WTC11 (cell line): ENCODE measurements around the gene XPOT. TPM values are rescaled to one million over a fixed set of nuclear protein-coding genes. Genes with fewer than 3 reads are reported as not detected.
A peak's percentile ranks its signal among the peaks of the same experiment; 100 is the strongest.

Source experiments
- ATAC-seq: fragments of 200-7000 bp; cut with Tn5 transposase; 2 replicates; pipeline ENCODE4 v1.10.0; 2021; ENCODE audit warnings: mild to moderate bottlenecking, moderate library complexity
- CTCF ChIA-PET: fragments of 300-600 bp; sonication (Branson Sonifier 250); formaldehyde crosslinking; loops from one replicate; lab custom pipeline; 2021; ENCODE audit warnings: antibody characterized with exemption; lab: Charles Lee
- POLR2A ChIA-PET: fragments of 350-600 bp; sonication (Branson Sonifier 250); formaldehyde crosslinking; loops from one replicate; lab custom pipeline; 2021; ENCODE audit warnings: antibody characterized with exemption; lab: Charles Lee
- DNase-seq: peaks from one replicate; pipeline ENCODE4 v3.0.0; 2021; ENCODE audit warnings: low spot score
- H3K27ac Mint-ChIP-seq: 2 replicates; pipeline ENCODE4 v1.8.0; 2021; ENCODE audit warnings: mixed read lengths
- H3K27me3 Mint-ChIP-seq: 2 replicates; pipeline ENCODE4 v1.8.0; 2021; ENCODE audit warnings: low read depth, mild to moderate bottlenecking, moderate library complexity, mixed read lengths
- H3K36me3 Mint-ChIP-seq: 2 replicates; pipeline ENCODE4 v1.8.0; 2021; ENCODE audit warnings: mixed read lengths
- H3K4me1 Mint-ChIP-seq: 2 replicates; pipeline ENCODE4 v1.8.0; 2022; ENCODE audit warnings: mixed read lengths
- H3K4me3 Mint-ChIP-seq: 2 replicates; pipeline ENCODE4 v1.8.0; 2021; ENCODE audit warnings: mild to moderate bottlenecking, moderate library complexity, mixed read lengths
- H3K9me3 Mint-ChIP-seq: 2 replicates; pipeline ENCODE4 v1.8.0; 2021; ENCODE audit warnings: mixed read lengths
- ATF1 ChIP-seq: sonication (generic); formaldehyde crosslinking; IDR thresholded peaks from 2 replicates; pipeline ENCODE4 v1.8.1; 2023; ENCODE audit warnings: mild to moderate bottlenecking, moderate library complexity, missing genetic modification reagents
- GRHL2 ChIP-seq: fragments of 250-450 bp; sonication (Bioruptor Pico); IDR thresholded peaks from 2 replicates; pipeline ENCODE4 v1.8.0; 2022; ENCODE audit warnings: mild to moderate bottlenecking, moderate library complexity; ENCODE audit not compliant: insufficient replicate concordance, severe bottlenecking
- JUN ChIP-seq: sonication (generic); formaldehyde crosslinking; IDR thresholded peaks from 2 replicates; pipeline ENCODE4 v1.8.0; 2023; ENCODE audit warnings: mild to moderate bottlenecking, missing genetic modification reagents
- NR3C1 ChIP-seq: sonication (generic); formaldehyde crosslinking; conservative IDR thresholded peaks from 2 replicates; pipeline ENCODE4 v1.8.1; 2023; ENCODE audit warnings: low read depth, mild to moderate bottlenecking, missing genetic modification reagents
- SMAD3 ChIP-seq: sonication (generic); formaldehyde crosslinking; IDR thresholded peaks from 2 replicates; pipeline ENCODE4 v1.8.0; 2022; ENCODE audit warnings: missing genetic modification reagents, mild to moderate bottlenecking, borderline replicate concordance
- SOX15 ChIP-seq: fragments of 250-450 bp; sonication (Bioruptor Pico); IDR thresholded peaks from 2 replicates; pipeline ENCODE4 v1.9.0; 2021; ENCODE audit warnings: mild to moderate bottlenecking
- TCF7 ChIP-seq: sonication (generic); formaldehyde crosslinking; IDR thresholded peaks from 2 replicates; pipeline ENCODE4 v1.8.0; 2022; ENCODE audit warnings: mild to moderate bottlenecking, low read depth, missing genetic modification reagents, moderate library complexity
- ZNF121 ChIP-seq: sonication (generic); formaldehyde crosslinking; IDR thresholded peaks from 2 replicates; pipeline ENCODE4 v1.8.0; 2023; ENCODE audit warnings: missing genetic modification reagents
- total RNA-seq: library from RNA; stranded (reverse); gene quantifications from 3 replicates; pipeline ENCODE4 v1.2.3, GENCODE V29; 2021
- TF ChIP-seq, protein P1 (sequence below): fragments of 250-450 bp; sonication (Bioruptor Pico); conservative IDR thresholded peaks from 2 replicates; pipeline ENCODE4 v1.9.0; 2021; ENCODE audit warnings: mild to moderate bottlenecking
- TF ChIP-seq, protein P2 (sequence below): sonication (generic); formaldehyde crosslinking; conservative IDR thresholded peaks from 2 replicates; pipeline ENCODE4 v1.8.1; 2023; ENCODE audit warnings: mild to moderate bottlenecking, low read depth, missing genetic modification reagents, moderate library complexity
- TF ChIP-seq, protein P3 (sequence below): sonication (generic); formaldehyde crosslinking; IDR thresholded peaks from 2 replicates; pipeline ENCODE4 v1.8.0; 2022; ENCODE audit warnings: mild to moderate bottlenecking, missing genetic modification reagents
- TF ChIP-seq, protein P4 (sequence below): sonication (generic); formaldehyde crosslinking; conservative IDR thresholded peaks from 2 replicates; pipeline ENCODE4 v1.8.1; 2022; ENCODE audit warnings: mild to moderate bottlenecking, missing genetic modification reagents

The XPOT gene
- total RNA-seq, 1 experiment from 2014 or later, result 134 TPM

DNA sequence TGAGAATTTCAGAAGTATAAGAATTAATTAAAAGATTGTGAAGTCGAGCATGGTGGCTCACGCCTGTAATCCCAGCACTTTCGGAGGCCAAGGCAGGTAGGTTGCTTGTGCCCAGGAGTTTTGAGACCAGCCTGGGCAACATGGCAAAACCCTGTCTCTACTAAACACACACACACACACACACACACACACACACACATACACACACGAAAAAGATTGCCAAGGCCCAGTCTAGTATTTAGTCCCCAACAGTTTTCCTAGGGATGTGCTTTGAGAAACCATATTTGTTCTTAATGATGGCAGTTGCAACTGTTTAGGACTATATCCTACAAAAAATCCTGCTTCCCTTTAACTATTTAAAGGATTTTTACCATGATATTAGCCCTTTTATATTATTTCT, 53.7 kb downstream of the XPOT start:
- no peak overlapping the region for H3K27ac Mint-ChIP-seq
- H3K9me3 Mint-ChIP-seq, result no peaks in the 10 kb centered on the region
- H3K27me3 Mint-ChIP-seq, result no peaks in the 10 kb centered on the region
- TF ChIP-seq TCF7 (CRISPR knock-in tag) (no peak), NR3C1 (no peak)
- TF ChIP-seq, protein P1, sequence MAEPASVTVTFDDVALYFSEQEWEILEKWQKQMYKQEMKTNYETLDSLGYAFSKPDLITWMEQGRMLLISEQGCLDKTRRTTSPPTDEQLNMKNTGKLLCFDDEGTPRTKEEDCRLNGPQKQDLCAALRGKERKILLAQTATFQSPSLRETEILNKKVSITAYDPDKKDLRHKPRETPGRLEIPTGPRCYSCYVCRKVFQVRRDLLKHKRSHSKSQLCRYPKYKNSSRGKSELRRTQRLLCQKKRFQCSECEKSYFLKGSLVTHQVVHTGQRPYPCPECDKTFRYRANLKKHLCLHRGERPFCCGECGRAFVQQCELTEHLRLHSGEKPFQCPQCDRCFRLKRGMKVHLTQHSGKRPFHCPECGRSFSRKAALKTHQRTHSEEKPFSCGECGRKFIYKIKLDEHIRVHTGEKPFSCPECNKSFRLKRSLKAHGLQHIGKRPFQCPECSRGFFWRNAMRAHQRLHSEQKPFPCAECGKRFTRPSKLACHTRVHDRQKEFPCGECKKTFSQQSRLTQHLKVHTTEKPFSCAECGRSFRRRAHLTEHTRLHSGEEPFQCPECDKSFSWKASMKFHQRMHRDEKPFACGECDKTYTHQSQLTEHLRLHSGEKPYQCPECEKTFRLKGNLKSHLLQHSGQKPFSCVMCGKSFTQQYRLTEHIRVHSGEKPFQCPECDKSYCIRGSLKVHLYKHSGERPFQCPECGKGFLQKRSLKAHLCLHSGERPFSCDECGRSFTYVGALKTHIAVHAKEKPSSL, result no peak
- TF ChIP-seq, protein P2, sequence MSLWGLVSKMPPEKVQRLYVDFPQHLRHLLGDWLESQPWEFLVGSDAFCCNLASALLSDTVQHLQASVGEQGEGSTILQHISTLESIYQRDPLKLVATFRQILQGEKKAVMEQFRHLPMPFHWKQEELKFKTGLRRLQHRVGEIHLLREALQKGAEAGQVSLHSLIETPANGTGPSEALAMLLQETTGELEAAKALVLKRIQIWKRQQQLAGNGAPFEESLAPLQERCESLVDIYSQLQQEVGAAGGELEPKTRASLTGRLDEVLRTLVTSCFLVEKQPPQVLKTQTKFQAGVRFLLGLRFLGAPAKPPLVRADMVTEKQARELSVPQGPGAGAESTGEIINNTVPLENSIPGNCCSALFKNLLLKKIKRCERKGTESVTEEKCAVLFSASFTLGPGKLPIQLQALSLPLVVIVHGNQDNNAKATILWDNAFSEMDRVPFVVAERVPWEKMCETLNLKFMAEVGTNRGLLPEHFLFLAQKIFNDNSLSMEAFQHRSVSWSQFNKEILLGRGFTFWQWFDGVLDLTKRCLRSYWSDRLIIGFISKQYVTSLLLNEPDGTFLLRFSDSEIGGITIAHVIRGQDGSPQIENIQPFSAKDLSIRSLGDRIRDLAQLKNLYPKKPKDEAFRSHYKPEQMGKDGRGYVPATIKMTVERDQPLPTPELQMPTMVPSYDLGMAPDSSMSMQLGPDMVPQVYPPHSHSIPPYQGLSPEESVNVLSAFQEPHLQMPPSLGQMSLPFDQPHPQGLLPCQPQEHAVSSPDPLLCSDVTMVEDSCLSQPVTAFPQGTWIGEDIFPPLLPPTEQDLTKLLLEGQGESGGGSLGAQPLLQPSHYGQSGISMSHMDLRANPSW, result no peak
- CTCF ChIA-PET, result no interaction called here
- peaks cover 22% of the 10 kb centered on the region for H3K36me3 Mint-ChIP-seq
- ATAC-seq (no peak), DNase-seq (no peak)
- POLR2A ChIA-PET, result no interaction called here
- peaks cover 16% of the 10 kb centered on the region for H3K4me1 Mint-ChIP-seq
- H3K4me3 Mint-ChIP-seq, result no peak overlapping the region

DNA sequence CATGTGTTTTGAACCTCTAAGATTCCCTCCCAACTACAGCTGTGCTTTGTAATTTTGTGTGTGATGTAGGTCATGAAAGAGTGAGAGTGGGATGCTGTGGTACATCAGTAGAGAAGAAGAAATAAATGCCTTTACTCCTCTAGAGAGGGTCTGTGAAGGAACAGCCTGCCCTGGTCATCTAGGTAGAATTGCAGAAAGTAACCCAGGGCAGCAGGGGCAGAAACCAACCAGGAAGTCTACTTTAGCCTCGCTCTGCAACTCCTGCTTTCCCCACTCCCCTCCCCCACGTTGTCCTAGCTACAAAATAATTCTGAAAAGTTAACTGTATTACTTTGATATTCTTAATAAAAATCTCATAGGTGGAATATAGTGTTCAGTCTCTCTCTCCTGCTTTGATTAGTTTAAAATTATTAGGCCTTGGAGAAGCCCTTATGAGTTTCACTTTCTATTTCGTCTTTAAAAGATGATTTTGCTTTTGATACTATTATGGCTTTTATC, 55.3 kb downstream of the XPOT start:
- ATAC-seq, result 0 out of 2 replicates have a peak, but pooled peaks have one; percentile 38
- CTCF ChIA-PET, result interaction anchor here (1.0 to 1.1 kb wide), 2 partner anchors 8 to 149 kb away, joined by 3 read pairs; no protein-coding TSS in a partner anchor

DNA sequence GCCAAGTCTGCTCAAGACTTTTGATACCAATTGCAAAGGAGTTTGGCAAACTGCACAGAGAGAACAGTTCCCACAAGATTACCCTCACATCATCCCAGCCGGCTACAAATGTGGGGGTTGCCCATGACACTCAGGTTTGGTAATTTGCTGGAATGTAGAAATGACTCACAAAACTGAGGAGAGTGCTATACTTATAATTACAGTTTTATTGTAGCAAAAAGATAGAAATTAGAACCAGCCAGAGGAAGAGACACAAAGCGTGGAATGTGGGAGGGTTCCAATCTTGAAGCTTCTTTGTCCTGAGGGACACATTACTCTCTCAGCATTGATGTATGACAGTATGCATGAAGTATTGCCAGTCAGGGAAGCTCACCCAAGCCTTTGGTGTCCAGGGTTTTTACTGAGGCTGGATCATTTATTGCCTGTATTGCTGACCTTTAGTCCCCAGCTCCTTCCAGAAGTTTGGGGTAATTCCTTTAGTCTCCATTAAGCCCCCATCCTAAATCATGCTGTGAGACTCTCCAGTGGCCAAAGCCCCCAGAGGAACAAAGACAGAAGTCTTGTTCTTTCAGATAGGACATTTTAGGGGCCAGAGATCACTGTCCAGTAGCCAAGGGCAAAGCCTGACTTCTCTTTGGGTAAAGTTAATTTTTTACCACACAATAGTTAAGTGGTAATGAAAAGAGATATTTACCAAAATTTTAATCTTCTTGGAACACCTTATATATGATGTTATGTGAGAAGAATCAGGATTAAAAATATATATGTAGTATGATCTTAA, 57.6 kb downstream of the XPOT start:
- ATAC-seq, result no peak
- TF ChIP-seq SOX15 (CRISPR knock-in tag) (no peak), SMAD3 (no peak), JUN (CRISPR knock-in tag) (no peak)
- no peak for DNase-seq
- CTCF ChIA-PET, result interaction anchor here (0.8 kb wide), 1 partner anchor 334 kb away, joined by 3 read pairs; no protein-coding TSS in a partner anchor
- no peak overlapping the region for H3K4me3 Mint-ChIP-seq
- H3K27ac Mint-ChIP-seq, result peak overlapping the region; percentile 72; the same call in 1 of the 2 replicates
- POLR2A ChIA-PET, result no interaction called here
- H3K36me3 Mint-ChIP-seq, result peaks cover 33% of the 10 kb centered on the region
- no peaks in the 10 kb centered on the region for H3K9me3 Mint-ChIP-seq
- peaks cover 9% of the 10 kb centered on the region for H3K4me1 Mint-ChIP-seq
- no peaks in the 10 kb centered on the region for H3K27me3 Mint-ChIP-seq

More for the DNA sequence above, 55.3 kb downstream of the XPOT start:
- Mint-ChIP-seq H3K4me3 (no peak overlapping the region), H3K4me1 (peaks cover 9% of the 10 kb centered on the region), H3K36me3 (peaks cover 27% of the 10 kb centered on the region), H3K27ac (peak overlapping the region; percentile 52), H3K9me3 (no peaks in the 10 kb centered on the region), H3K27me3 (no peaks in the 10 kb centered on the region)
- TF ChIP-seq TCF7 (CRISPR knock-in tag) (no peak), GRHL2 (CRISPR knock-in tag) (no peak), ATF1 (CRISPR knock-in tag) (no peak), ZNF121 (CRISPR knock-in tag) (no peak)
- TF ChIP-seq, protein P3, sequence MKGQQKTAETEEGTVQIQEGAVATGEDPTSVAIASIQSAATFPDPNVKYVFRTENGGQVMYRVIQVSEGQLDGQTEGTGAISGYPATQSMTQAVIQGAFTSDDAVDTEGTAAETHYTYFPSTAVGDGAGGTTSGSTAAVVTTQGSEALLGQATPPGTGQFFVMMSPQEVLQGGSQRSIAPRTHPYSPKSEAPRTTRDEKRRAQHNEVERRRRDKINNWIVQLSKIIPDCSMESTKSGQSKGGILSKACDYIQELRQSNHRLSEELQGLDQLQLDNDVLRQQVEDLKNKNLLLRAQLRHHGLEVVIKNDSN (CRISPR knock-in tag), result no peak
- TF ChIP-seq, protein P1, result no peak
- TF ChIP-seq, protein P4, sequence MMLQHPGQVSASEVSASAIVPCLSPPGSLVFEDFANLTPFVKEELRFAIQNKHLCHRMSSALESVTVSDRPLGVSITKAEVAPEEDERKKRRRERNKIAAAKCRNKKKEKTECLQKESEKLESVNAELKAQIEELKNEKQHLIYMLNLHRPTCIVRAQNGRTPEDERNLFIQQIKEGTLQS (CRISPR knock-in tag), result no peak
- POLR2A ChIA-PET, result no interaction called here
- no peak for DNase-seq
